Common myeloid progenitor, CD34-positive (primary cell): Measurements from ENCODE around the gene GAS6.

Source experiments
- CTCF ChIA-PET: fragments of 350-600 bp; sonication (Branson Sonifier 250); formaldehyde crosslinking; loops from one replicate; lab custom pipeline; 2021; ENCODE audit warnings: antibody characterized with exemption; lab: Charles Lee
- POLR2A ChIA-PET: fragments of 350-600 bp; sonication (Branson Sonifier 250); formaldehyde crosslinking; loops from one replicate; lab custom pipeline; 2021; ENCODE audit warnings: antibody characterized with exemption; lab: Charles Lee
- DNase-seq, 3 donors: peaks; one replicate each; pipeline versions ENCODE4 v3.0.0 to v3.0.0-alpha.2; 2013
- H3K27ac ChIP-seq, 2 experiments: 1 replicate in 1 of 2; 2 replicates in 1 of 2; pipeline ENCODE4 v1.7.0; 2013; ENCODE audit warnings: inconsistent platforms in 2 of 2, low read length in 2 of 2, mild to moderate bottlenecking in 2 of 2, low read depth in 1 of 2, moderate library complexity in 1 of 2; ENCODE audit not compliant: severe bottlenecking in 2 of 2, insufficient read depth in 1 of 2, poor library complexity in 1 of 2
- H3K27me3 ChIP-seq, 5 experiments: replicated peaks in 2 of 5; 1 replicate in 3 of 5; 2 replicates in 2 of 5; pipeline versions ENCODE4 v1.6.1 to v1.7.0; 2013; ENCODE audit warnings: low read length in 4 of 5, mild to moderate bottlenecking in 2 of 5, moderate library complexity in 2 of 5, inconsistent platforms in 1 of 5; ENCODE audit not compliant: insufficient read depth in 5 of 5, control insufficient read depth in 4 of 5
- H3K36me3 ChIP-seq, 4 experiments: 1 replicate in 2 of 4; 2 replicates in 2 of 4; pipeline versions ENCODE4 v1.6.1 to v1.7.0; 2013; ENCODE audit warnings: low read length in 3 of 4, control low read depth in 1 of 4, mild to moderate bottlenecking in 1 of 4; ENCODE audit not compliant: control insufficient read depth in 4 of 4, insufficient read depth in 4 of 4
- H3K4me1 ChIP-seq, 4 experiments: 1 replicate in 3 of 4; 2 replicates in 1 of 4; pipeline versions ENCODE4 v1.6.1 to v1.7.1; 2013; ENCODE audit warnings: low read length in 3 of 4, mild to moderate bottlenecking in 3 of 4, control low read depth in 1 of 4, inconsistent platforms in 1 of 4, moderate library complexity in 1 of 4; ENCODE audit not compliant: control insufficient read depth in 4 of 4, insufficient read depth in 4 of 4; ENCODE audit errors: control extremely low read depth in 1 of 4
- H3K4me3 ChIP-seq, 7 experiments: 1 replicate in 4 of 7; 2 replicates in 3 of 7; pipeline versions ENCODE4 v1.5.1 to v1.7.0; 2013; ENCODE audit warnings: mild to moderate bottlenecking in 7 of 7, low read length in 6 of 7, moderate library complexity in 6 of 7, inconsistent platforms in 2 of 7, low read depth in 2 of 7, control low read depth in 1 of 7; ENCODE audit not compliant: insufficient read depth in 4 of 7, control insufficient read depth in 1 of 7; ENCODE audit errors: extremely low read depth in 1 of 7
- H3K9me3 ChIP-seq, 5 experiments: 1 replicate in 4 of 5; 2 replicates in 1 of 5; pipeline versions ENCODE4 v1.6.1 to v1.7.1; 2013; ENCODE audit warnings: low read length in 4 of 5, mild to moderate bottlenecking in 2 of 5, inconsistent platforms in 1 of 5, low read depth in 1 of 5, moderate library complexity in 1 of 5; ENCODE audit not compliant: control insufficient read depth in 4 of 5, insufficient read depth in 2 of 5; ENCODE audit errors: control extremely low read depth in 1 of 5
- WGBS: methylation state at CpG from one replicate; pipeline ENCODE4 v1.1.5; 2013; ENCODE audit not compliant: insufficient coverage; 5-methylcytosine and 5-hydroxymethylcytosine counted together

The GAS6 gene

DNA sequence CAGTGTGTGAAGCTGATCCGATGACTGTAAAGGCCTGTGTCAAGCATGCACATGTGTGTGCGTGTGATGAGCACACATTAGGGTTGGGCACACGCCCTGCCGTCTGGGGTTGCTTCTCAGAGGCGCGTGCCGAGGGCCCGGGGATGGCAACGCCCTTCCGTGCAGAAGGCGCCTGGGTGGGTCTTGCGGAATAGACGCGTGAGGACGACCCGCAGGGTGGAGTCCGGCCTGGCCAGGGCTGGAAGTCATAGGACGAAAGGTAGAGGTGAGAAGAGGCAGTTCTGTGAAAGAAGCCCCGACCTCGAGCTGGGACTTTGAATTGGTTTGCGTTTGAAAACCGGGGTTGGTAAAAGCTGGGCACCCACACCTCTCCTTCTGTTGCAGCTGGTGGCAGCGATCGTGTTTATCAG is 69.1 kb downstream of the GAS6 start:
- Histone ChIP-seq H3K4me3 (no peak overlapping the region), H3K36me3 (no peaks in the 10 kb centered on the region), H3K4me1 (no peaks in the 10 kb centered on the region), H3K27ac (no peak overlapping the region), H3K9me3 (no peaks in the 10 kb centered on the region), H3K27me3 (peaks cover 0 to 15% (median 2%) of the 10 kb centered on the region in 5 experiments)
- CTCF ChIA-PET: no interaction called here
- 92% methylated on average over 24 of the region's 24 CpGs for WGBS
- POLR2A ChIA-PET: no interaction called here
- DNase-seq: no peak

DNA sequence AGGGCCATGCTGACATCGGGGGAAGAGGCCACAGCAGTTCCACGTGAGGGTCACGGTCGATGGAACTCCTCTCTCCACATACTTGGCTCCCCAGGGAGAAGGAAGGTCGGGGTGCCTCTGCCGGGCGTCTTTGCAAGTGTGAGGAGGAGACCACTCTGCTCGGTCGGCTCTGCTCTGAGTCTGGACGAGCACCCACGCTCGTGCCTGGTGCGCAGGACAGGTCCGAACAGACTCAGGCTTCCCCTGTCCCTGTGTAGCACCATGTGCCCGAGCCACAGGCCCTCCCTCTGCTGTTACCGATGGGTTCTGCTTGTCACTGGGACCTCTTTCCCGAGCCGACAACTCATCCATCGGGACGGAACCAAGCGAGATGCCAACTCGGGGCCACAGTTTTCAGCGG is 69.8 kb downstream of the GAS6 start:
- H3K36me3 ChIP-seq: no peaks in the 10 kb centered on the region
- DNase-seq: no peak
- no peaks in the 10 kb centered on the region for H3K4me1 ChIP-seq
- POLR2A ChIA-PET: no interaction called here
- 90% methylated on average over 23 of the region's 23 CpGs for WGBS
- H3K4me3 ChIP-seq: no peak overlapping the region
- H3K27ac ChIP-seq: no peak overlapping the region
- CTCF ChIA-PET: no interaction called here
- H3K27me3 ChIP-seq: peaks cover 0 to 16% (median 2%) of the 10 kb centered on the region in 5 experiments
- no peaks in the 10 kb centered on the region for H3K9me3 ChIP-seq

DNA sequence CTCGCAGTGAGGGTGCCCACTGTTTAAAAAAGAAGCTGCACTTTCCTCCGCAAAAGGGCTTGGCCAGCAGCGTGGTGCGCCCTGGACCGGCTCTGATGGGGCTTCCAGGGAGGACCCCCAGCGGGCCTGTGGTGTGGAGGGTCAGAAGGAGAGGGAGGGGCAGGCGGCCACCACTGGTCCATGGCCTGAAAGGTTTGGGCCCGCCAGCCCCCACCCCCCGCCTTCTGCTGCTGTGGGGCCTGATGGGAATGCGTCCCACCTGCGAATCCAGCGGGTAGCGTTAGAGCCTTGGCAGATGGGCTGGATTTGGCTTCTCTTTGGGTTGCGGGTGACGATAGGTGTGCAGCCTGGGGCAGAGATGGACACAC is 70.2 kb downstream of the GAS6 start:
- no peaks in the 10 kb centered on the region for H3K4me1 ChIP-seq
- no peaks in the 10 kb centered on the region for H3K36me3 ChIP-seq
- CTCF ChIA-PET: no interaction called here
- H3K27ac ChIP-seq: no peak overlapping the region
- POLR2A ChIA-PET: no interaction called here
- H3K27me3 ChIP-seq: peaks cover 0 to 20% (median 2%) of the 10 kb centered on the region in 5 experiments
- H3K9me3 ChIP-seq: no peaks in the 10 kb centered on the region
- DNase-seq: no peak
- WGBS: 98% methylated on average over 15 of the region's 15 CpGs
- no peak overlapping the region for H3K4me3 ChIP-seq

DNA sequence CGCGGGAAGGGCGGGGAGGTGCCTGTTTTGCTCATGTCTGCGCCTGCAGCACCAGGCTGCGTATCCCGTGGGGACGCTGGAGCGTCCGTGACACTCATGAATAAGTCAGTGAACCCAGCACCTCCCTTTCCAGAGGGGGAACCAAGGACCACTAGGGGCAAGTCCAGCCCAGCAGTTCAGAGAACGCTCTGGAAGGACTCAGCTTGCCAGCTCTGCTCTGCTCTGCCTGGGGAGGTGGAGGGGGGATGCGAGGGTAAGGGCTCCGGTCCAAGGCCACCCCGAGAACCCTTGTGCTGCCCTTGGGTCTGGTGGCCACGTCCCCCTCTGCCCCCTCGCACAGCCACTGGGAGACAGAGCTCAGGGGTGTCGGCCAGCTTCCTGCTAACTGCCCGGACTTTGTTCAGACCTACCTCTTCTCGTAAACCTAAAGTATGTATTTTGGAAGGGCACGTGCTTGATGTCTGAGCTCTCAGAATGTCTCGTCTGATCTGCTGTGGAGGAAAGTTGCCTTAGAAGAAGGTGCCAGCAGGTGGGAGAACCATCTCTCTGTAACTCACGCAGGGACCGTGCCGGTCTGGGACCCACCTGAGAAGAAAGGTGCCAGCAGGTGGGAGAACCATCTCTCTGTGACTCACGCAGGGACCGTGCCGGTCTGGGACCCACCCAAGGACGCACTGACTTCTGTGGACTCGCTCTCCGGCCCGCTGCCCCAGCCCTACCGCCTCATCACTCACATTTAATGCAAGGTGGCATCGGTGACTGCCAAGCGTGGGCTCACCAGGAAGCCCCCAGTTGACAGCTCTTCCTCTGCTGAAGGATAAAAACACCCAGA is 70.8 kb downstream of the GAS6 start:
- Histone ChIP-seq H3K27ac (no peak overlapping the region), H3K9me3 (no peaks in the 10 kb centered on the region), H3K36me3 (no peaks in the 10 kb centered on the region), H3K4me3 (no peak overlapping the region), H3K4me1 (no peaks in the 10 kb centered on the region), H3K27me3 (peaks cover 0 to 21% (median 2%) of the 10 kb centered on the region in 5 experiments)
- ChIA-PET CTCF (no interaction called here), POLR2A (no interaction called here)
- WGBS: 88% methylated on average over 32 of the region's 33 CpGs
- DNase-seq: no peak

DNA sequence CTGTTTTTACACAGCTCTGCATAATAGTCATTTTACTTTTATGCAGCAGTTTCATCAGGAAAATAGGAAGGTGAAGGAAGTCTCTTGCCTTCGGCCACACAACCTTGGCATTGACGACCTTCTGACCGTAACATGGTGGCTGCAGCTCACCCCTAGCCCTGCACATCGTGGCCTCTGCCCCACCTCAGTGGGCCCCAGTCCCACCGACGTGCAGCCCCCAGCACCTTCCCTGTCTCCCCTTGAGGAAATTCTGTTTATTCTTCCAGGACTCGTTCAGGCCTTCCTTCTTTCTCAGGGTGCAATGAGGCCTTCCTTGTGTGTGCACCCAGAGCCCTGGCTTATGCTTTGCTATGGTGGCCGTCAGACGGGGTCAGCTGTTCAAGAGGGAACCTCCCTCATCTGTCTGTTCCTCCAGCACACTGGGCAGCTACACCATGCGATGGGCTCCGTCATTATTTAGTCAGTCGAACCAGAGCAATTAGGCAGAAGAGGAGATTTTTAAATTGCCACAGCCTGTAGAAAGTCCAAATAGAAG is 71.6 kb downstream of the GAS6 start:
- Histone ChIP-seq H3K4me3 (no peak overlapping the region), H3K4me1 (no peaks in the 10 kb centered on the region), H3K36me3 (no peaks in the 10 kb centered on the region), H3K27ac (no peak overlapping the region), H3K9me3 (no peaks in the 10 kb centered on the region), H3K27me3 (peaks cover 0 to 21% (median 2%) of the 10 kb centered on the region in 5 experiments)
- POLR2A ChIA-PET: no interaction called here
- WGBS: 75% methylated on average over 12 of the region's 12 CpGs
- no peak for DNase-seq
- CTCF ChIA-PET: no interaction called here

DNA sequence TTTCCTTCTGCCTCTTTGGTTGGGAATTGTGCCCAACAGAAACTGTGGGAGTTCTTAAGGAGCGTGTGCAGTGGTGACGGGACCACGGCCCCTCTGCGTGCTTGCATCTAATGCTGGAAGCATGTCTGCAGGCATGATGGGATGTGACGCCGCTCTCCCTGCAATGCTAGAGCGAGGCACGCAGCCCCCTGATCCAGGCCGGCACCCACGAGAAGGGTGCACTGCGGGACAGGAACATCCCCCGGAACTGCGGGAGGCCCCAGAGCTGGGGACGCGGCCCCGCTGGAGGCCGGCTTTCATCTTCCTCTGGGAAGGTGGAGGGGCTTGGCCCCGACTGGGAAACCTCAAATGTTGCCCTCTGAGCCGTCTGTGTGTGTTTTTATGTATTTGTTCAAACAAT is 72.1 kb downstream of the GAS6 start:
- POLR2A ChIA-PET: no interaction called here
- 82% methylated on average over 17 of the region's 19 CpGs for WGBS

DNA sequence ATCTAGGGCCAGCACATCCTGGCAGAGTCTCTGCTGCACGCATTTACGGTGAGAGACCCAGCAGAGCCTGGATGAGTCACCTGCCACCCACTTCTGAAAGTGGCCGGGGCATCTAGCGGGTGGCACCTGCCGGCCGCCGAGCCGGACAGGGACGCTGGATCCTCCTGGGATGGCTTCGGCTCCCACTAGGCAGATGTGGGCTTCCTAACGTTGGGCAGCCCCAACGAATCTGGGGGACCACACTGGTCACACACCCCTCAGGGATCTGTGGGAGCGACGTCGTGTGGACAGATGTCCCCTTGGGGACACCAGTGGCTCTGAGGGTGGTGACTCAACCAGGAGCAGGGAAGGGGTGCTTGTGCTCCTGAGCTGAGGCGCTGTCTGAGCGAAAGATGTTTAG is 72.7 kb downstream of the GAS6 start:
- H3K27me3 ChIP-seq: peaks cover 0 to 21% (median 2%) of the 10 kb centered on the region in 5 experiments
- no peak overlapping the region for H3K27ac ChIP-seq
- no peak overlapping the region for H3K4me3 ChIP-seq
- no peaks in the 10 kb centered on the region for H3K4me1 ChIP-seq
- H3K36me3 ChIP-seq: no peaks in the 10 kb centered on the region
- CTCF ChIA-PET: no interaction called here
- H3K9me3 ChIP-seq: peaks cover 0 to 2% (median 0%) of the 10 kb centered on the region in 5 experiments
- POLR2A ChIA-PET: no interaction called here
- WGBS: 83% methylated on average over 17 of the region's 17 CpGs
- DNase-seq: no peak

More for the DNA sequence above, 72.1 kb downstream of the GAS6 start:
- H3K27ac ChIP-seq: no peak overlapping the region
- peaks cover 0 to 21% (median 2%) of the 10 kb centered on the region in 5 experiments for H3K27me3 ChIP-seq
- H3K4me3 ChIP-seq: no peak overlapping the region
- H3K9me3 ChIP-seq: no peaks in the 10 kb centered on the region
- DNase-seq: no peak
- no peaks in the 10 kb centered on the region for H3K4me1 ChIP-seq
- CTCF ChIA-PET: no interaction called here
- H3K36me3 ChIP-seq: no peaks in the 10 kb centered on the region
